Measurements from ENCODE around the gene LAIR2. TPM values are rescaled to one million over a fixed set of nuclear protein-coding genes. Genes with fewer than 3 reads are reported as not detected.

LAIR2 gene
- total RNA-seq, 4 donors from 2014 or later: not detected

DNA sequence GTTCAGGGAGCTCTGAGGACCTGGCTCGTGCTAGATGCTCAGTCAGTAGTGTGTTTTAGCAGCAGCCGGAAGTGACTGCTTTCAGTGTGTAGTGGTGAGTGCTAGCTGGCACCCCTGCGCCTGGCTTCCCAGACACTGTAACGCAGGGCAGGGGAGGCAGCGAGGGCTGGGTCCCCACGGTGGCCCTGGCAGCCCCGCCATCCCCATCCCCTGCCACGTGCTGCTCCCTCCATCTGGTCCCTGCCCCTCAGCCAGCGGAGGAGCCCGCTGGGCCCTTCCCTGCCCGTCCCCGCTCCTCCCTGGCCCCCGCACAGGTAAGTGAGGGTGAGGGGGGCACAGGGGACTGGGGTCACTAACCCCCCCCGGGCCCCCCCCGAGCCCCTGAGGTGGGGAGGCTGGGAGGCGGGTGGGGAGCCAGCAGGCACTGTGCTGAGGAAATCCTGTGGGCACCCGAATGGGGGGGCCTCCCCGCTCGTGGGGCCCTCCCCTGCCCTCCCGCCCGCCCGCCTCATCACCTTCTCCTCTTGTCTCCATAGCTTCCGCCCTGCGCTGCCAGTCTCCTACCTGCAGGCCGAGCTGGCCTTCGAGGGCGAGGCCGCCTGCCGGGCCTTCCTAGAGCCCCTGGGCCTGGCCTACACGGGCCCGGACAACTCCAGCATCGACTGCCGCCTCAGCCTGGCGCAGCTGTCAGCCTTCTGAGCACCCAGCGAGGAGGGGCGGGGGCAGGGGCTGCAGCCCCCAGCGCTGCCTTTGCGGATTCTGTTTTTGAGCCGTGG, 42.2 kb upstream of the LAIR2 start:
- peak overlapping the region in 2 of 4 donors; percentile 9 to 65 for H3K27ac ChIP-seq
- TF ChIP-seq, protein P1, sequence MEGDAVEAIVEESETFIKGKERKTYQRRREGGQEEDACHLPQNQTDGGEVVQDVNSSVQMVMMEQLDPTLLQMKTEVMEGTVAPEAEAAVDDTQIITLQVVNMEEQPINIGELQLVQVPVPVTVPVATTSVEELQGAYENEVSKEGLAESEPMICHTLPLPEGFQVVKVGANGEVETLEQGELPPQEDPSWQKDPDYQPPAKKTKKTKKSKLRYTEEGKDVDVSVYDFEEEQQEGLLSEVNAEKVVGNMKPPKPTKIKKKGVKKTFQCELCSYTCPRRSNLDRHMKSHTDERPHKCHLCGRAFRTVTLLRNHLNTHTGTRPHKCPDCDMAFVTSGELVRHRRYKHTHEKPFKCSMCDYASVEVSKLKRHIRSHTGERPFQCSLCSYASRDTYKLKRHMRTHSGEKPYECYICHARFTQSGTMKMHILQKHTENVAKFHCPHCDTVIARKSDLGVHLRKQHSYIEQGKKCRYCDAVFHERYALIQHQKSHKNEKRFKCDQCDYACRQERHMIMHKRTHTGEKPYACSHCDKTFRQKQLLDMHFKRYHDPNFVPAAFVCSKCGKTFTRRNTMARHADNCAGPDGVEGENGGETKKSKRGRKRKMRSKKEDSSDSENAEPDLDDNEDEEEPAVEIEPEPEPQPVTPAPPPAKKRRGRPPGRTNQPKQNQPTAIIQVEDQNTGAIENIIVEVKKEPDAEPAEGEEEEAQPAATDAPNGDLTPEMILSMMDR (IDR thresholded peaks at IDR 0.05): no peak
- TF ChIP-seq POLR2A (IDR thresholded peaks at IDR 0.05): no peak
- no peaks in the 10 kb centered on the region for H3K27me3 ChIP-seq
- no peak overlapping the region for H3K4me3 ChIP-seq
- H3K4me1 ChIP-seq: peaks cover 14 to 63% (median 27%) of the 10 kb centered on the region in 3 donors
- H3K9me3 ChIP-seq: no peaks in the 10 kb centered on the region
- DNase-seq: no peak
- 100% methylated on average over 3 of the region's 39 CpGs; no CpG with 5 or more reads in 1 of the 2 donors for WGBS, 2 donors
- intact Hi-C loops (cut with DNase I): no loop called here
- peaks cover 46 to 69% (median 55%) of the 10 kb centered on the region in 3 donors for H3K36me3 ChIP-seq

- H3K27ac ChIP-seq: peak overlapping the region in 2 of 4 donors; percentile 33 to 65
- peaks cover 38 to 61% (median 47%) of the 10 kb centered on the region in 3 donors for H3K36me3 ChIP-seq
- no peak for DNase-seq
- TF ChIP-seq, protein P1 (IDR thresholded peaks at IDR 0.05): no peak
- no peak for TF ChIP-seq POLR2A (IDR thresholded peaks at IDR 0.05)
- intact Hi-C loops (cut with DNase I): no loop called here
- 68 to 83% methylated on average over 10 to 24 of the region's 27 CpGs for WGBS, 2 donors
- H3K9me3 ChIP-seq: no peaks in the 10 kb centered on the region
- no peaks in the 10 kb centered on the region for H3K27me3 ChIP-seq
- H3K4me3 ChIP-seq: no peak overlapping the region
- H3K4me1 ChIP-seq: peaks cover 14 to 65% (median 27%) of the 10 kb centered on the region in 3 donors
These were observed 41.4 kb upstream of the LAIR2 start for GRCh38 chr19:54461210-54461609.

DNA sequence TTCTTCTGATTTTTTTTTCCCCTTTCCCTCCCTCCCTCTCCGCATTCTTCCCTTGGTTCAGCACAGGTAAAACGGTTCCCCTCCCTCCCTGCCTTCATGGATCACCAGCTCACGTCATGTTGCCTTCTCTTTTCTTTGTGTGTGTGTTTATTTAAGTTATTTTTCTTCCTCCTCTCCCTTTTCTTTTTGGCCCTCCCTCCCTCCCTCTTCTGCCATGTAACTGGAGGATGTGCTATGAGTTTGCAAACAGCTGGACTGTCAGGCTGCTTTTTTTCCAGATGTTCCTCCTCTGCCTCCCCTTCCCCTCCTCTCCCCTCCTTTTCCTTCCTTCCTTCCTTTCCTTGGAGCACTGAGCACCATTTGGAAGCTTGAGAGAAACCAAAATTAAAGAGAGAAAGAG, 41.0 kb upstream of the LAIR2 start:
- Histone ChIP-seq H3K27ac (peak overlapping the region; percentile 95 to 100 (median 100)), H3K4me3 (peak overlapping the region in 2 of 4 donors; percentile 76 to 84), H3K27me3 (no peaks in the 10 kb centered on the region), H3K9me3 (no peaks in the 10 kb centered on the region), H3K4me1 (peaks cover 14 to 65% (median 27%) of the 10 kb centered on the region in 3 donors), H3K36me3 (peaks cover 34 to 57% (median 43%) of the 10 kb centered on the region in 3 donors)
- TF ChIP-seq, protein P1 (IDR thresholded peaks at IDR 0.05): no peak
- TF ChIP-seq POLR2A (IDR thresholded peaks at IDR 0.05): no peak
- intact Hi-C loops (cut with DNase I): no loop called here
- DNase-seq: no peak
- 42 to 45% methylated on average over 3 of the region's 3 CpGs for whole genome bisulfite sequencing, 2 donors

GRCh38 chr19:54462047-54462654, 40.5 kb upstream of the LAIR2 start:
- WGBS, 2 donors: 49 to 61% methylated on average over 7 to 11 of the region's 15 CpGs
- TF ChIP-seq POLR2A (IDR thresholded peaks at IDR 0.05): no peak
- TF ChIP-seq, protein P1 (IDR thresholded peaks at IDR 0.05): no peak
- no peak for DNase-seq
- Histone ChIP-seq H3K9me3 (no peaks in the 10 kb centered on the region), H3K4me3 (peak overlapping the region; percentile 61 to 84 (median 73)), H3K36me3 (peaks cover 29 to 52% (median 38%) of the 10 kb centered on the region in 3 donors), H3K4me1 (peaks cover 14 to 65% (median 27%) of the 10 kb centered on the region in 3 donors), H3K27me3 (no peaks in the 10 kb centered on the region), H3K27ac (peak overlapping the region; percentile 95 to 100 (median 100))
- intact Hi-C loops (cut with DNase I): no loop called here
